Loucy (cell line): ENCODE data around the gene HCST.

Experiments
- EZH2phosphoT487 ChIP-seq: fragments of 200-600 bp; IDR thresholded peaks from 2 replicates; pipeline ENCODE4 v1.6.1; 2018; ENCODE audit warnings: antibody characterized with exemption, mild to moderate bottlenecking, moderate library complexity, borderline replicate concordance
- TF ChIP-seq, protein P1 (sequence below): fragments of 200-600 bp; sonication (generic); conservative IDR thresholded peaks from 2 replicates; pipeline ENCODE4 v1.5.1; 2014; ENCODE audit warnings: mild to moderate bottlenecking, antibody characterized with exemption, low read length

DNA sequence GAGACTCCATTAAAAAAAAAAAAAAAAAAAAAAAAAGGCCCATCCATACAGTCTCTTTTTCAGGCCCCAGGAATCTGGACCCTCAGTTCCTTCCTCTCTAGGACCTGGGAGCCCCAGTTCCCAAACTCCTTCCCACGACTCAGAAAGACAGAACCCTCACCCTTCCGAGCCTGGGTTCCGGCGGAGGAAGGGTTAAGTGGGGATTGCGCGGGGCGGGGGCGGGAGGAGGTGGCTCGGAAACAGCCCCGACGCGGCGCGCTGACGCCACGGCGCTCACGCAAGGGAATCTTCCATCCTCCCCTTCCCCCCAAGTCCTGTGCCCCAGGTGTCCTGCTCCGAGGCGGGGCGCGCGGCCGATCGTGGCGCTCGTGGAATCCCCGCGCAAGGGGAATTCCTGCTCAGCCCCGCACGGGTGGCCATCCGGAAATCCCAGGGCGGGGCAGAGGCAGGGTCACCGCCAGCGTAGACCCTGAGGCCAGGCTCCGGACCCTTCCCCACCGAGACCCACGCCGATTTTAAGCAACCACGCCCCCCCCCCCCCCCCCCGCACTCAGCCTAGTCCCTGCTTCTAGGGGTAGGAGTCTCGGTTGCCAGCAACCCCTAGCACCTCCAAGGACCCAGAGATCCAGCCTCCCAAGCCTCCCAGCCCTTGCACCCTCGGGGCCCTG is 2.6 kb upstream of the HCST start:
- TF ChIP-seq, protein P1, sequence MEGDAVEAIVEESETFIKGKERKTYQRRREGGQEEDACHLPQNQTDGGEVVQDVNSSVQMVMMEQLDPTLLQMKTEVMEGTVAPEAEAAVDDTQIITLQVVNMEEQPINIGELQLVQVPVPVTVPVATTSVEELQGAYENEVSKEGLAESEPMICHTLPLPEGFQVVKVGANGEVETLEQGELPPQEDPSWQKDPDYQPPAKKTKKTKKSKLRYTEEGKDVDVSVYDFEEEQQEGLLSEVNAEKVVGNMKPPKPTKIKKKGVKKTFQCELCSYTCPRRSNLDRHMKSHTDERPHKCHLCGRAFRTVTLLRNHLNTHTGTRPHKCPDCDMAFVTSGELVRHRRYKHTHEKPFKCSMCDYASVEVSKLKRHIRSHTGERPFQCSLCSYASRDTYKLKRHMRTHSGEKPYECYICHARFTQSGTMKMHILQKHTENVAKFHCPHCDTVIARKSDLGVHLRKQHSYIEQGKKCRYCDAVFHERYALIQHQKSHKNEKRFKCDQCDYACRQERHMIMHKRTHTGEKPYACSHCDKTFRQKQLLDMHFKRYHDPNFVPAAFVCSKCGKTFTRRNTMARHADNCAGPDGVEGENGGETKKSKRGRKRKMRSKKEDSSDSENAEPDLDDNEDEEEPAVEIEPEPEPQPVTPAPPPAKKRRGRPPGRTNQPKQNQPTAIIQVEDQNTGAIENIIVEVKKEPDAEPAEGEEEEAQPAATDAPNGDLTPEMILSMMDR: no peak
- no peak for TF ChIP-seq EZH2phosphoT487
